ENCODE data around the gene FAM187B. TPM values are rescaled to one million over a fixed set of nuclear protein-coding genes. Genes with fewer than 3 reads are reported as not detected.
"Not testable (repeated sequence)": the region's sequence is repeated elsewhere in the genome, so short reads cannot be mapped to it uniquely, and the experiment has no call there.

The FAM187B gene
- total RNA-seq, 6 experiments from 2014 or later, result not detected

- TF ChIP-seq POLR2A (IDR thresholded peaks at IDR 0.05), result no peak
- TF ChIP-seq CTCF (IDR thresholded peaks at IDR 0.05), result peak; percentile 46 to 67 (median 58)
- intact Hi-C loops (cut with DNase I), result no loop called here
- ATAC-seq (peak; percentile 73 to 84 (median 78)), DNase-seq (peak; percentile 85 to 94 (median 93))
- WGBS (ENCODE audit: insufficient coverage, low coverage, low lambda C conversion rate, missing lambda C conversion rate), result 3% methylated on average over 11 of the region's 42 CpGs
- Histone ChIP-seq H3K36me3 (peaks cover 0 to 6% (median under 1%) of the 10 kb centered on the region in 4 donors), H3K27me3 (no peaks in the 10 kb centered on the region), H3K27ac (peak overlapping the region; percentile 68 to 99 (median 98)), H3K4me1 (peaks cover 0 to 7% (median 2%) of the 10 kb centered on the region in 4 donors), H3K9me3 (no peaks in the 10 kb centered on the region), H3K4me3 (peak overlapping the region; percentile 70 to 88 (median 81))
Observed at GRCh38 chr19:35247526-35248309, 19.2 kb upstream of the FAM187B start.

GRCh38 chr19:35246466-35247092, 18.0 kb upstream of the FAM187B start:
- no peaks in the 10 kb centered on the region for H3K9me3 ChIP-seq
- no peak overlapping the region for H3K4me3 ChIP-seq
- intact Hi-C loops (cut with DNase I), result no loop called here
- WGBS (ENCODE audit: insufficient coverage, low coverage, low lambda C conversion rate, missing lambda C conversion rate), result 60% methylated on average over 4 of the region's 4 CpGs
- H3K4me1 ChIP-seq, result peaks cover 0 to 7% (median 2%) of the 10 kb centered on the region in 4 donors
- H3K27ac ChIP-seq, result no peak overlapping the region
- ATAC-seq (no peak), DNase-seq (no peak)
- TF ChIP-seq POLR2A (IDR thresholded peaks at IDR 0.05) (no peak), CTCF (IDR thresholded peaks at IDR 0.05) (no peak)
- H3K36me3 ChIP-seq, result peaks cover 0 to 5% (median under 1%) of the 10 kb centered on the region in 4 donors
- no peaks in the 10 kb centered on the region for H3K27me3 ChIP-seq

- Histone ChIP-seq H3K27me3 (no peaks in the 10 kb centered on the region), H3K36me3 (no peaks in the 10 kb centered on the region), H3K4me3 (no peak overlapping the region), H3K4me1 (no peaks in the 10 kb centered on the region), H3K9me3 (no peaks in the 10 kb centered on the region), H3K27ac (no peak overlapping the region)
- 36% methylated on average over 1 of the region's 1 CpG for WGBS (ENCODE audit: insufficient coverage, low coverage, low lambda C conversion rate, missing lambda C conversion rate)
- TF ChIP-seq POLR2A (IDR thresholded peaks at IDR 0.05) (no peak), CTCF (IDR thresholded peaks at IDR 0.05) (no peak)
- intact Hi-C loops (cut with DNase I), result no loop called here
- DNase-seq (no peak), ATAC-seq (no peak)
Observed at GRCh38 chr19:35241417-35241816, 12.9 kb upstream of the FAM187B start.

DNA sequence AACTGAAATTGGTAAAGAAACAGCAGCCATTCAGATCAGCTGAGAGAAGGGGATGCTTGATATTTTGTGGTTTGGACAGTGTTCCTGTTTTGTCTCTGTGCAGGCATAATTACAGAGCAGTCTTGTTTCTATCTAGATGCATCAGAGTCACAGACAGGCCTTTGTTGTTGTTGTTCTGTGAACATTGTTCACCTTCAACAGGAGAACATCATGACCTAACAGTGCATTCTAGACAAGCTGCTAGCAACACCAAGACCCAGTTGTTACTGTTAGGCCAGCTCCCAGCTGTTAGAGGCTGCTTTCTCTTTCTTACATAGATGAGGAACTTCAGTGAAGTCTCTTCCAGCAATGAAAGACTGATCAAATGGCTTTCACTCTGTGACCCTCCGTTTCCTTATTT, 11.8 kb upstream of the FAM187B start:
- Histone ChIP-seq H3K4me1 (no peaks in the 10 kb centered on the region), H3K27me3 (no peaks in the 10 kb centered on the region), H3K36me3 (no peaks in the 10 kb centered on the region), H3K4me3 (no peak overlapping the region), H3K9me3 (no peaks in the 10 kb centered on the region), H3K27ac (no peak overlapping the region)
- ATAC-seq (peak in 1 of 4 donors; percentile 20), DNase-seq (peak in 1 of 3 donors; percentile 24)
- WGBS (ENCODE audit: insufficient coverage, low coverage, low lambda C conversion rate, missing lambda C conversion rate), result 64% methylated on average over 1 of the region's 1 CpG
- intact Hi-C loops (cut with DNase I), result no loop called here
- TF ChIP-seq CTCF (IDR thresholded peaks at IDR 0.05) (no peak), POLR2A (IDR thresholded peaks at IDR 0.05) (no peak)

DNA sequence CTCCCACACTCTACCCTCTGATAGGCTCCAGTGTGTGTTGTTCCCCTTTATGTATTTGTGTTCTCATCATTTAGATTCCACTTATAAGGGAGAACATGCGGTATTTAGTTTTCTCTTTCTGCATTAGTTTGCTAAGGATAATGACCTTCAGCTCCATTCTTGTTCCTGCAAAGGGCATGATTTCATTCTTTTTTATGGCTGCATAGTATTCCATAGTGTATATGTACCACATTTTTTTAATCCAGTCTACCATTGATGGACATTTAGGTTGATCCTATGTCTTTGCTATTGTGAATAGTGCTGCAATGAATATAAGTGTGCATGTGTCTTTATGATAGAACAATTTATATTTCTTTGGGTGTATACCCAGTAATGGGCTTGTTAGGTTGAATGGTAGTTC, 11.1 kb upstream of the FAM187B start:
- H3K36me3 ChIP-seq; H3K9me3 ChIP-seq; H3K27ac ChIP-seq; H3K27me3 ChIP-seq; ATAC-seq; DNase-seq; intact Hi-C loops (cut with DNase I); H3K4me3 ChIP-seq; H3K4me1 ChIP-seq: not testable (repeated sequence)
- 80% methylated on average over 1 of the region's 1 CpG for WGBS (ENCODE audit: insufficient coverage, low coverage, low lambda C conversion rate, missing lambda C conversion rate)

Measured in right lobe of liver (tissue), 6 donors.